GM12865 (cell line): ENCODE results near the gene PLEKHG4B.

ENCODE experiments used
- DNase-seq: peaks from one replicate; pipeline ENCODE4 v3.0.0; 2010; ENCODE audit warnings: low read depth
- H3K4me3 ChIP-seq: 2 replicates; pipeline ENCODE4 v1.5.1; 2011; ENCODE audit warnings: mild to moderate bottlenecking, low read depth, low read length, control low read depth
- CTCF ChIP-seq: IDR thresholded peaks from 2 replicates; pipeline ENCODE4 v1.5.1; 2011; ENCODE audit warnings: low read length, control low read depth, low read depth, inconsistent platforms; ENCODE audit not compliant: insufficient read depth; ENCODE audit errors: missing control alignments

The PLEKHG4B gene

GRCh38 chr5:110270-110888 is 18.4 kb downstream of the PLEKHG4B start:
- H3K4me3 ChIP-seq: no peak overlapping the region
- no peak for TF ChIP-seq CTCF
- no peak for DNase-seq

GRCh38 chr5:111171-111570 is 19.2 kb downstream of the PLEKHG4B start:
- TF ChIP-seq CTCF: no peak
- DNase-seq: no peak
- no peak overlapping the region for H3K4me3 ChIP-seq

- no peak for DNase-seq
- no peak for TF ChIP-seq CTCF
- no peak overlapping the region for H3K4me3 ChIP-seq
These were observed 27.6 kb downstream of the PLEKHG4B start for GRCh38 chr5:119486-120097.

- H3K4me3 ChIP-seq: no peak overlapping the region
- no peak for TF ChIP-seq CTCF
- no peak for DNase-seq
These were observed 29.5 kb downstream of the PLEKHG4B start for GRCh38 chr5:121432-121831.

GRCh38 chr5:125815-126214 is 33.8 kb downstream of the PLEKHG4B start:
- no peak for DNase-seq
- TF ChIP-seq CTCF: no peak
- H3K4me3 ChIP-seq: no peak overlapping the region

- DNase-seq: no peak
- no peak overlapping the region for H3K4me3 ChIP-seq
- no peak for TF ChIP-seq CTCF
These were observed 34.8 kb downstream of the PLEKHG4B start for GRCh38 chr5:126806-127205.

GRCh38 chr5:127886-128285 is 35.9 kb downstream of the PLEKHG4B start:
- H3K4me3 ChIP-seq: no peak overlapping the region
- no peak for TF ChIP-seq CTCF
- DNase-seq: no peak
